Measurements from ENCODE around the gene ADCY4.
A peak's percentile ranks its signal among the peaks of the same experiment; 100 is the strongest.

- TF ChIP-seq CTCF (conservative IDR thresholded peaks at IDR 0.05) (peak; percentile 80), ZFX (IDR thresholded peaks at IDR 0.05) (peak; percentile 82)
Measured at GRCh38 chr14:24310646-24311604, 23.9 kb downstream of the ADCY4 start, which contains the start of gene LTB4R.
